Colon (tissue), 2 donors: ENCODE measurements around the gene FAM118A.

ENCODE experiments used
- FAIRE-seq: peaks from 2 replicates; lab custom pipeline; 2012; peaks lifted over from hg19 to GRCh38; lab: Jason Lieb, UNC
- donor health status: control.
- donor health status: control.

The FAM118A gene

DNA sequence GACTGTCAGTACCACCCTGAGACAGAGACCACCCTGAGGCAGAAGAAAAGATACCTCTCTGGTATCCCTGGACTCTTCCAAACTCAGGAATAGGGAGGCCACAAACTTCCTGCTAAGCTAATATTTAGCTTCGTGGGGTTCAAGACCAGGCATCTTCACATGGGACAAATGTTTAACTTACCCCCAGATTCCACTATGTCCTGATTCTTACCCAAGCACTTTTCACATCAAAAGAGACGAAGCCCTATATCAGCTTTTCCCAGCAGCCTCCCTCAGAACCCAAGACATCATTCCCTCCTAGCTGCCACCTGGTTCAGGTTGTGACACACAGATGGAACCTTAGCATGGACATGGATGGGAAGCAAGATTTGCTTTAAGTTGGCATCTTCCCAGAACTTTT, 71.6 kb downstream of the FAM118A start:
- no peak for FAIRE-seq

GRCh38 chr22:45389546-45389945, 79.8 kb downstream of the FAM118A start:
- FAIRE-seq, result no peak
